Mucosa of rectum (tissue), 2 donors: ENCODE results near the gene SLC16A12.
A peak's percentile ranks its signal among the peaks of the same experiment; 100 is the strongest.
"Not testable (repeated sequence)": the region's sequence is repeated elsewhere in the genome, so short reads cannot be mapped to it uniquely, and the experiment has no call there.

ENCODE experiments used
- H3K27ac ChIP-seq, 2 donors: one replicate each; pipeline ENCODE4 v1.7.0; 2013; ENCODE audit warnings: inconsistent platforms in 2 of 2, low read depth in 2 of 2, low read length in 2 of 2
- H3K27me3 ChIP-seq, 2 donors: one replicate each; pipeline ENCODE4 v1.7.0; 2013; ENCODE audit warnings: low read length in 2 of 2; ENCODE audit not compliant: control insufficient read depth in 2 of 2, insufficient read depth in 2 of 2
- H3K36me3 ChIP-seq, 2 donors: one replicate each; pipeline ENCODE4 v1.7.0; 2013; ENCODE audit warnings: low read length in 2 of 2; ENCODE audit not compliant: control insufficient read depth in 2 of 2, insufficient read depth in 2 of 2
- H3K4me1 ChIP-seq, 2 donors: one replicate each; pipeline ENCODE4 v1.7.0; 2013; ENCODE audit warnings: low read length in 2 of 2, mild to moderate bottlenecking in 1 of 2; ENCODE audit not compliant: control insufficient read depth in 2 of 2, insufficient read depth in 2 of 2
- H3K4me3 ChIP-seq, 2 donors: one replicate each; pipeline ENCODE4 v1.7.0; 2013; ENCODE audit warnings: low read length in 2 of 2
- H3K9ac ChIP-seq, 2 donors: one replicate each; pipeline ENCODE4 v1.7.0; 2013; ENCODE audit warnings: low read length in 2 of 2, low read depth in 1 of 2, mild to moderate bottlenecking in 1 of 2
- H3K9me3 ChIP-seq, 2 donors: one replicate each; pipeline ENCODE4 v1.7.0; 2013; ENCODE audit warnings: low read length in 2 of 2; ENCODE audit not compliant: control insufficient read depth in 2 of 2
- donor health status: healthy.
- donor health status: Normal muscosa, but diverticular disease.

Gene SLC16A12

DNA sequence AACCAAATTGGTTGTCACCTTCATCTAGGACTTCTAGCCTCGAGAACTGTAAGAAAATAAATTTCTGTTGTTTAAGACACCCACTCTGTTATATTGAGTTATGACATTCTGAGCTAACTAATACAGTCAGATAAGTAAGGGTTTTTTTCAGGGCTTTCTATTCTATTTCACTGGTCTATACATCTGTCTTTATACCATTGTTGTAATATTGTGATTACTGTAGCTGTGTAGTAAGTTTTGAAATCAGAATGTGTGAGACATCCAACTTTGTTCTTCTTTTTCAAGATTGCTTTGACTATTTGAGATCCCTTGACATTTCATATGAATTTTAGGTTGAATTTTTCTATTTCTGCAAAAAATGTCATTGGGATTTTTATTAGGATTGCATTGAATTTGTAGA lies 135.4 kb downstream of the SLC16A12 start:
- Histone ChIP-seq H3K4me3 (no peak overlapping the region), H3K9ac (no peak overlapping the region), H3K4me1 (no peaks in the 10 kb centered on the region), H3K27ac (no peak overlapping the region), H3K27me3 (no peaks in the 10 kb centered on the region), H3K36me3 (peaks cover 0 to 5% of the 10 kb centered on the region in 2 donors), H3K9me3 (no peaks in the 10 kb centered on the region)

DNA sequence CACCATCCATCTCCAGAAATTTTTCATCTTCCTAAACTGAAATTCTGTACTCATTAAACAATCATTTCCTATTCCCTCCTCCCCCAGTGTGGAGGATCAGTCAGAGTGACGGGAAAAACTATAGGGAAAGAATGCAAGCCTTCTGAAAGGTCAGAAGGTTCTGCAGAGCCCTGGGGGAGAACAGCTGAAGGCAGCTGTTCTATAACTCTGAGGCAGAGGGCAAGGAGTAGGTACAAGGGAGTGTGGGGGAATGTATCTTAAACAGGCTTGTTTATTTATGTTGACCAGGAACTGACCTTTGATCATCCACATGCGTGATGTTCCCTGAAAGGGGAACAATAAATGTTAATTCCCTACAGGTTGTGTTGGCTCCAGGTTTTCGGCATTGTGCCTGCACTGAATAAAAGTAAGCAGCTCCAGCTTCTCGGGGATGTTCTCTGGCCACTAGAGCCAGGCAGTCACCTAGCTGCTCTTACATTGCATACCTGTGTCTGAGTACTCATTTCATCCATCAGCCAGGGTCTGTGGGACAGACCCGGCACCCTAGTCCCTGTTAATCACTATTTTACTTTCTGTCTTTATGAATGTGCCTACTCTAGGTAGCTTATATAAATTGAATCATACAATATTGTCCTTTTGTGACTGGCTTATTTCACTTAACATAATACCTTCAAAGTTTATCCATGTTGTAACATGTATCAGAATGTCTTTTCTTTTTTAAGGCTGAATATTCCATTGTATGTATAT lies 137.2 kb downstream of the SLC16A12 start:
- Histone ChIP-seq H3K9me3 (no peaks in the 10 kb centered on the region), H3K27ac (no peak overlapping the region)

DNA sequence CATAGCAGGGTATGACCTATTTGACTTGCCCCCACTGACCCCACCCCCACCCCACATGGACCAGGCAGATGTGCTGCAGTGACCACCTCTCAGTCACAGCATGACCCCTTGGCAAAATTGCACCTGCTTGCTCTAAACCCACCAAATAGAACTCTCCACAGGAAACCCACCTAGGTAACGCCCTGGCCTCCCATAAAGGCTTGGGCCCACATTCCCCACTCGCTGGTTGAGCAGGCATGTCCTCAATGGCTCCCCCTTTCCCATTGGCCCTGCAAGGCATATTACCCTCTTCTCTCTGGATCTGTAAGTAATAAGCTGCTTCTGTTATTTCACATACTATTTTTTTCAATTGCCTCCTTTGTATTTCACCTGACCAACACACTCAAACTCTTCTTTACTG lies 140.3 kb downstream of the SLC16A12 start:
- no peaks in the 10 kb centered on the region for H3K9me3 ChIP-seq
- H3K36me3 ChIP-seq: no peaks in the 10 kb centered on the region
- no peak overlapping the region for H3K9ac ChIP-seq
- no peak overlapping the region for H3K27ac ChIP-seq
- H3K4me3 ChIP-seq: no peak overlapping the region
- peaks cover 11 to 14% of the 10 kb centered on the region in 2 donors for H3K4me1 ChIP-seq
- H3K27me3 ChIP-seq: no peaks in the 10 kb centered on the region

More for the DNA sequence above, 137.2 kb downstream of the SLC16A12 start:
- Histone ChIP-seq H3K4me3 (no peak overlapping the region), H3K27me3 (no peaks in the 10 kb centered on the region), H3K9ac (no peak overlapping the region), H3K4me1 (peaks cover 6 to 7% of the 10 kb centered on the region in 2 donors), H3K36me3 (peaks cover 0 to 5% of the 10 kb centered on the region in 2 donors)

DNA sequence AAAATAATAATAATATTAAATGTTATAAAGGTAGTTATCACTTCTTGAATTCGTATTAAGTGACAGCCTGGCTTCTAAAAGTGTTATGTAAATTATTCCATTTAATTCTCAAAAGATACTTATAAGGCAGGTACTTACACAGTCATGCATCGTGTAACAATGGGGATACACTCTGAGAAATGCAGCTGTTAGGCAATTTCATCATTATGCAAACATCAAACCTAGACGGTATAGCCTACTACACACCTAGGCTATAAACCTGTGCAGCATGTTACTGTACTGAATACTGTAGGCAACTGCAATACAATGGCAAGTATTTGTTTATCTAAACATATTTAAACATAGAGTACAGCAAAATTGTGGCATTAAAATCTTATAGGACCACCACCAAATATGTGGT lies 141.5 kb downstream of the SLC16A12 start:
- peak overlapping the region; percentile 3 to 82 for H3K4me3 ChIP-seq
- H3K36me3 ChIP-seq: no peaks in the 10 kb centered on the region
- H3K27me3 ChIP-seq: no peaks in the 10 kb centered on the region
- no peak overlapping the region for H3K27ac ChIP-seq
- H3K9ac ChIP-seq: no peak overlapping the region
- no peaks in the 10 kb centered on the region for H3K9me3 ChIP-seq
- H3K4me1 ChIP-seq: peaks cover 11 to 14% of the 10 kb centered on the region in 2 donors

DNA sequence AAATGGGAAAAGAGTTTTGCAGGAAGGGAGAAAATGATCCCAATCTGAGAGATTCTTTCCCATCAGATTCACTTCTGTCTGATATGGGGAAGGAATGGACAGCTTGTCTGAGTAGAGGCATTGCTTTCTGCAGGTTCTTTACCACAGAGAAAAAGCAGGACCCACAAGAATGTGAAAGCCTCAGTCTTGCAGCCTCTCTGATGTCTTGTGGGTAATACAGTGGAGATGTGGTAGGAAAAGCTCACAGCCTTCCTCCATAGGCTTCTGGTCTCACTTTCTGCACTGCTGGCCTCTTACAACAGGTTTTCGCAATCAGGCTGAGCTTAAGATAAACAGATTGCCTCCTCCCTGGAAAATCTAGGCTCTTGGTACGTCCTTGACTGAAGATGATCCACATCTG lies 142.4 kb downstream of the SLC16A12 start:
- H3K4me1 ChIP-seq: peaks cover 11 to 14% of the 10 kb centered on the region in 2 donors
- H3K9me3 ChIP-seq: no peaks in the 10 kb centered on the region
- H3K27me3 ChIP-seq: no peaks in the 10 kb centered on the region
- no peaks in the 10 kb centered on the region for H3K36me3 ChIP-seq
- H3K9ac ChIP-seq: peak overlapping the region; percentile 50 to 63
- peak overlapping the region; percentile 63 to 72 for H3K27ac ChIP-seq
- H3K4me3 ChIP-seq: peak overlapping the region; percentile 63 to 82

DNA sequence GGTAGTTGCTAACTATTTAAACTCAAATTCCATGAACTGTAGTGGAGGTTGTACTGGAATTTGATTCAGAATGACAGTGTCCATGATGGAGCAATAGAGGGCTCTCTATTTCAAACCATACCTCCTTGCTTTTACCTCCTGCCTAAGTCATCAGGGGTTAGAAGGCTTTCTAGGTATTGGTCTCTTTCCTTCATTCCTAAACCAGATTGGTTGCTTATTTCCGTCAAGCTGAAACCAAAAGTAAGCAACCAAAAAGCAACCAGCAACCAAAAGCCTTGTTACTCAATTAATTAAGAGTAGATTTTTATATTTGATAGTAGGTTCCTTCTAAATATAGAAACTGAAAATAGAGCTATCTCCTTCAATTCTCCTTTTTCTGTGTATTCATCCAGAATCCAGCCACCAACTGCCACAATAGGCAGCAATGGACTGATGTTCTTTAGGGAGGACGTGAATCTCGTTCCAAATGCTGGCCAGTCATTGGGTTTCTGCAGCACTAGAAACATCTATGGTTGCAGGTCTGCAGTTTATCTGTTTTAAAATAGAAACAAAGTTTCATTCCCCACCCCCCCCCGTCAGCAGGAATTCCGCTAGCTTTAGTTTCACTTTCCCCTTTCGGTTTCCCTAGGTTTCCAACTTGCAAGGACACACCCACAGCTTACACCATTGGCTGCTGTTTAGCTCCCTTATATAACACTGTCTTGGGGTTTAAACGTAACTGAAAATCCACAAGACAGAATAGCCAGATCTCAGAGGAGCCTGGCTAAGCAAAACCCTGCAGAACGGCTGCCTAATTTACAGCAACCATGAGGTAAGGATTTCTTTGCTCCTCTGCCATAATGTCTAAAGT lies 143.3 kb downstream of the SLC16A12 start, which contains the start of gene IFIT1:
Gene IFIT1, plus strand, starts transcription at position 717 of the 850 bp plus-strand sequence. Its CDS starts 90 bp downstream, at position 807.
- peak within 1 kb of the TSS; percentile 50 to 63 for H3K9ac ChIP-seq
- H3K4me1 ChIP-seq: peaks cover 11 to 14% of the 10 kb centered on the region in 2 donors
- H3K36me3 ChIP-seq: no peaks in the 10 kb centered on the region
- peak within 1 kb of the TSS; percentile 70 to 72 for H3K27ac ChIP-seq
- H3K9me3 ChIP-seq: no peaks in the 10 kb centered on the region
- no peaks in the 10 kb centered on the region for H3K27me3 ChIP-seq
- peak within 1 kb of the TSS; percentile 63 to 82 for H3K4me3 ChIP-seq

DNA sequence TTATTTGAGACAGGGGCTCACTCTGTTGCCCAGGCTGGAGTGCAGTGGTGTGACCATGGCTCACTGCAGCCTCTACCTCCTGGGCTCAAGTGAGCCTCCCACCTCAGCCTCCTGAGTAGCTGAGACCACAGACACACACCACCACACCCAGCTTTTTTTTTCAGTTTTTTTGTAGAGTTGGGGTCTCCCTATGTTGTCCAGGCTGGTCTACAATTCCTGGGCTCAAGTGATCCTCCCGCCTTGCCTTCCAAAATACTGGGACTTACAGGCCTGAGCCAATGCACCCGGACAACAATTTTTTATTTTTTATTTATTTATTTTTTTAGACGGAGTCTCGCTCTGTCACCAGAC lies 144.2 kb downstream of the SLC16A12 start:
- not testable (repeated sequence) for H3K27ac ChIP-seq, H3K27me3 ChIP-seq, H3K9ac ChIP-seq, H3K9me3 ChIP-seq, H3K36me3 ChIP-seq, H3K4me3 ChIP-seq
- peaks cover 11 to 14% of the 10 kb centered on the region in 2 donors for H3K4me1 ChIP-seq

DNA sequence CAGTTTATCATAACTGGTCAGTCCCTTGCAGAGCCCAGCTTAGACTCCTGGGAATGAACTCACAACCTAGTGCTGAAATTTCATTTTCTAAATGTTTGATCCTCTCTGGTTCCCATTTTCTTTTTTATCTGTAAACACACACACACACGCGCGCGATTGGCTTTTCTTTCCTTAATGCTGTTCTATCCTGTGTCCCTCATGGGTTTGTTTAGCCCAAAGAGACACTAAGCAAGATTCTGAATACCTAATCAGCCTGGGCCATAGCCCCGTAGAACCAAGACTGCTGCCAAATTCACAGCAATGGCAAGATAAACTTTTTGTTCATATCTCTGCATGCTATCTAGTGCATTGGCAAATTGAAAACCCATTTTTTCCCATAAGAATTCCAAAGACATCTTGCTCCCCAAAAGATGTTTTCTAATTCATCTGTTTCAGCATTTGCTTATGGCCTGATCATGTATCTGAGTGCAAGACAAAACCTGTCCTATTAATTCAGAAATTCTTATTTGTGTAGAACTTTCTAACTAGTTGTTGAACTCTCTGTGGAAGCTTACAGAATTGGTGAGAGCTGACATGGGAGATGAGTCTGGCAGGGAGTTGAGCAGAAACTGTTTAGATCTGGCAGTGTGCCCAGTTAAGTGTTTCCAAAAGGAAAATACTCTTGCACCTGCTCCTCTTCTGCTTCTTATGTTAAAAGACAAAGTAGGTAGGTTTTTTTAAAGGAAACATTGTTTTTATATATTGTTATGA lies 144.7 kb downstream of the SLC16A12 start:
- H3K36me3 ChIP-seq: no peaks in the 10 kb centered on the region
- no peaks in the 10 kb centered on the region for H3K27me3 ChIP-seq
- H3K4me1 ChIP-seq: peaks cover 11 to 14% of the 10 kb centered on the region in 2 donors
- no peaks in the 10 kb centered on the region for H3K9me3 ChIP-seq
- no peak overlapping the region for H3K9ac ChIP-seq
- H3K4me3 ChIP-seq: no peak overlapping the region
- H3K27ac ChIP-seq: no peak overlapping the region

DNA sequence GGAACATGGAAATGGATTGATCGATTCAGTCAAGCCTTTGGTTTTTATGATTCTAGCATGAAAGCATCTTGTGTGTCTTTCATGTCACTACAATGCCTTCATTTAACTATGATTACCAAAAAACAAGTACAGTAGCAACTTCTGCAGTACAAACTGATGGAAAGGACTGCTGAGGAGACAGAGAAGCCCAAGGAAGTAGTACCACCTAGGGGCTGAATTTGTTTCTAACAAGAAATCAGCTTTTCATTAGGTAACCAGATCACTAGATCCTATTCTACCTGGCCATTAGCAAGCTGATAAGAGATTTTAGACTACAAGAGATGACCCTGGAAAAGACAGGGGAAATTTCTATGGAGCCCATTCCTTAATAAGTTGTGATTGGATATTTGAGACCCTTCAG lies 146.1 kb downstream of the SLC16A12 start:
- Histone ChIP-seq H3K9ac (no peak overlapping the region), H3K4me1 (peaks cover 11 to 13% of the 10 kb centered on the region in 2 donors), H3K27me3 (no peaks in the 10 kb centered on the region), H3K27ac (no peak overlapping the region), H3K36me3 (no peaks in the 10 kb centered on the region), H3K9me3 (no peaks in the 10 kb centered on the region), H3K4me3 (no peak overlapping the region)
